Measurements from ENCODE around the gene TRIM10.

DNA sequence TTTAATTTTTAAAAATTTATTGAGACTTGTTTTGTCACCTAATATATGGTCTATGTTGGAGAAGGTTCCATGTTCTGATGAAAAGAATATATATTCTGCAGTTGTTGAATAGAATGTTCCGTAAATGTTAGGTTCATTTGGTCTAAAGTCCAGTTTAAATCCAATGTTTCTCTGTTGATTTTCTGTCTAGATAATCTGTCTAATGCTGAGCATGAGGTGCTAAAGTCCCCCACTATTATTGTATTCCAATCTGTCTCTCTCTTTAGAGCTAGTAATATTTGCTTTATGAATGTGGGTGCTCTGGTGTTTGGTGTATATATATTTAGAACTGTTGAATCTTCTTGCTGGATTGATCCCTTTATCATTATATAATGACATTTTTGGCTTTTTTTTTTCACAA lies 17.8 kb upstream of the TRIM10 start:
- TF ChIP-seq GATA2 (IDR thresholded peaks at IDR 0.05; ENCODE audit: low read depth, low read length) (no peak), GATA3 (IDR thresholded peaks at IDR 0.05; ENCODE audit: low read depth, low read length) (no peak)

Measured in SH-SY5Y (cell line).